Adrenal gland (tissue), 12 donors: ENCODE measurements around the gene OSBPL2. TPM values are rescaled to one million over a fixed set of nuclear protein-coding genes. Genes with fewer than 3 reads are reported as not detected.

Experiments
- DNase-seq, 7 donors: peaks; one replicate each; pipeline ENCODE4 v3.0.0-alpha.2; 2019 to 2020
- H3K27ac ChIP-seq, 5 donors: fragments of 200-600 bp; sonication (generic) in 4 of 5; 1 replicate in 3 of 5; 2 replicates in 2 of 5; pipeline versions ENCODE4 v1.5.1 to v1.8.0; 2016 to 2020; ENCODE audit warnings: mild to moderate bottlenecking in 1 of 5
- H3K27me3 ChIP-seq: fragments of 200-600 bp; 2 replicates; pipeline ENCODE4 v1.8.0; 2021
- H3K36me3 ChIP-seq, 2 donors: fragments of 200-600 bp; replicated peaks in 1 of 2; 1 replicate in 1 of 2; 2 replicates in 1 of 2; pipeline versions ENCODE4 v1.5.1 to v1.8.0; 2018 to 2022
- H3K4me1 ChIP-seq, 2 donors: fragments of 200-600 bp; replicated peaks in 1 of 2; 1 replicate in 1 of 2; 2 replicates in 1 of 2; pipeline versions ENCODE4 v1.5.1 to v1.8.0; 2018 to 2021
- H3K4me3 ChIP-seq, 4 donors: fragments of 200-600 bp; sonication (generic) in 3 of 4; one replicate each; pipeline ENCODE4 v1.5.1; 2016 to 2018
- H3K9me3 ChIP-seq, 3 donors: fragments of 200-600 bp; sonication (generic) in 1 of 3; replicated peaks in 1 of 3; 1 replicate in 2 of 3; 2 replicates in 1 of 3; pipeline versions ENCODE4 v1.5.1 to v1.8.0; 2016 to 2021
- CTCF ChIP-seq, 6 experiments: fragments of 450-650 bp in 4 of 6; fragments of 200-600 bp in 2 of 6; sonication (generic) in 1 of 6; IDR thresholded peaks; 1 replicate in 5 of 6; 2 replicates in 1 of 6; pipeline versions ENCODE4 v1.5.1 to v1.8.0; 2016 to 2021; ENCODE audit warnings: antibody characterized with exemption in 6 of 6, mild to moderate bottlenecking in 2 of 6, moderate library complexity in 1 of 6
- POLR2A ChIP-seq, 2 donors: fragments of 450-650 bp; IDR thresholded peaks; one replicate each; pipeline ENCODE4 v1.6.1; 2017; ENCODE audit warnings: antibody characterized with exemption in 2 of 2, mild to moderate bottlenecking in 2 of 2, moderate library complexity in 1 of 2
- WGBS, 4 donors: extraction: QIAGEN DNeasy Blood & Tissue Kit in 2 of 4; methylation state at CpG; one replicate each; pipeline versions ENCODE4 v1.1.5 to v1.1.7; 2013 to 2017; 5-methylcytosine and 5-hydroxymethylcytosine counted together
- intact Hi-C, 2 donors: fragments of 100-400 bp; cut with DNase I; formaldehyde crosslinking; loops; one replicate each; pipeline versions ENCODE4 v1.14.1 to v1.15.0; 2022 to 2023
- polyA plus RNA-seq, 3 donors: library from polyadenylated mRNA; stranded (reverse); fragments of 200-250 nt in 2 of 3; fragments of 350-450 nt in 1 of 3; fragmentation: Illumina TruSeq in 1 of 3; extraction: RNeasy Lipid Tissue Mini Kit (QIAGEN cat#74804) in 1 of 3; gene quantifications; one replicate each; pipeline ENCODE4 v1.2.3, GENCODE V29; 2013 to 2014
- total RNA-seq, 9 donors: library from RNA; depleted of rRNA in 4 of 9; stranded (reverse); fragments of >200 nt in 4 of 9; fragments of 120-200 nt in 1 of 9; fragmentation: NEBNext Ultra II Directional in 1 of 9; extraction: Animal tissue kit (Norgen Biotek cat#: 25700) in 1 of 9; gene quantifications; one replicate each; pipeline versions ENCODE4 v1.1.0 to v1.2.4, GENCODE V29; 2013 to 2023
- donor health status: healthy with polysubstance abuse.
- donor health status: Bipolar disorder and iron deficiency.
- donor health status: DM: yes; HTN: yes; CAD: no.
- donor health status: DM: no; HTN: no; CAD: no.
- donor health status: DM: no; HTN: no; CAD: no.
- donor health status: DM: yes; HTN: yes; CAD: no.

The OSBPL2 gene
- total and polyA plus RNA-seq, 12 donors = 13.8 to 96.7 (median 37.4) TPM

GRCh38 chr20:62200491-62201172, 37.7 kb upstream of the OSBPL2 start:
- intact Hi-C loops = no loop called here
- no peak for DNase-seq

GRCh38 chr20:62201173-62202082, 36.9 kb upstream of the OSBPL2 start:
- 86 to 91% (median 89%) methylated on average over 13 to 38 of the region's 38 CpGs for WGBS, 4 donors
- DNase-seq = no peak

More at GRCh38 chr20:62200491-62201172, 37.7 kb upstream of the OSBPL2 start:
- Histone ChIP-seq H3K4me3 (no peak overlapping the region), H3K27me3 (no peaks in the 10 kb centered on the region), H3K36me3 (peaks cover 0 to 58% of the 10 kb centered on the region in 2 donors), H3K9me3 (no peaks in the 10 kb centered on the region), H3K4me1 (no peaks in the 10 kb centered on the region), H3K27ac (no peak overlapping the region)
- no peak for TF ChIP-seq CTCF (IDR thresholded peaks at IDR 0.05)
- TF ChIP-seq POLR2A (IDR thresholded peaks at IDR 0.05) = no peak
- 92 to 95% (median 94%) methylated on average over 27 to 38 of the region's 38 CpGs for WGBS, 4 donors

GRCh38 chr20:62202083-62202395, 36.3 kb upstream of the OSBPL2 start:
- intact Hi-C loops = no loop called here
- H3K36me3 ChIP-seq = peaks cover 0 to 49% of the 10 kb centered on the region in 2 donors
- H3K27ac ChIP-seq = no peak overlapping the region
- no peaks in the 10 kb centered on the region for H3K9me3 ChIP-seq
- H3K27me3 ChIP-seq = no peaks in the 10 kb centered on the region
- WGBS, 4 donors = 27 to 63% (median 48%) methylated on average over 2 to 5 of the region's 5 CpGs
- H3K4me3 ChIP-seq = no peak overlapping the region
- no peak for DNase-seq
- TF ChIP-seq CTCF (IDR thresholded peaks at IDR 0.05) (no peak), POLR2A (IDR thresholded peaks at IDR 0.05) (no peak)
- H3K4me1 ChIP-seq = no peaks in the 10 kb centered on the region

More at GRCh38 chr20:62201173-62202082, 36.9 kb upstream of the OSBPL2 start:
- Histone ChIP-seq H3K4me1 (no peaks in the 10 kb centered on the region), H3K9me3 (no peaks in the 10 kb centered on the region), H3K27me3 (no peaks in the 10 kb centered on the region), H3K36me3 (peaks cover 0 to 51% of the 10 kb centered on the region in 2 donors), H3K4me3 (no peak overlapping the region), H3K27ac (no peak overlapping the region)
- intact Hi-C loops = no loop called here
- TF ChIP-seq CTCF (IDR thresholded peaks at IDR 0.05) = no peak

GRCh38 chr20:62202676-62203377, 35.5 kb upstream of the OSBPL2 start:
- intact Hi-C loops = no loop called here
- no peaks in the 10 kb centered on the region for H3K9me3 ChIP-seq
- no peak overlapping the region for H3K4me3 ChIP-seq
- no peak overlapping the region for H3K27ac ChIP-seq
- TF ChIP-seq POLR2A (IDR thresholded peaks at IDR 0.05) (no peak), CTCF (IDR thresholded peaks at IDR 0.05) (no peak)
- H3K36me3 ChIP-seq = peaks cover 0 to 41% of the 10 kb centered on the region in 2 donors
- DNase-seq = no peak
- H3K27me3 ChIP-seq = no peaks in the 10 kb centered on the region
- no peaks in the 10 kb centered on the region for H3K4me1 ChIP-seq
- 85 to 90% (median 87%) methylated on average over 23 of the region's 23 CpGs for WGBS, 4 donors
